HepG2 (cell line): ENCODE measurements around the gene KCTD14. TPM values are rescaled to one million over a fixed set of nuclear protein-coding genes. Genes with fewer than 3 reads are reported as not detected.

ENCODE experiments used
- ARID2 ChIP-seq: sonication (generic); formaldehyde crosslinking; IDR thresholded peaks from 2 replicates; pipeline ENCODE4 v1.8.1; 2022; ENCODE audit warnings: mild to moderate bottlenecking, missing genetic modification reagents, borderline replicate concordance
- BORCS8-MEF2B ChIP-seq: sonication (generic); formaldehyde crosslinking; IDR thresholded peaks from 2 replicates; pipeline ENCODE4 v1.8.0; 2022; ENCODE audit warnings: mild to moderate bottlenecking, missing genetic modification reagents
- CBX1 ChIP-seq: IDR thresholded peaks from one replicate; pipeline ENCODE4 v1.6.1; 2016; ENCODE audit warnings: antibody characterized with exemption, low read depth
- KDM2A ChIP-seq: sonication (generic); formaldehyde crosslinking; IDR thresholded peaks from 2 replicates; pipeline ENCODE4 v1.4.0; 2020; ENCODE audit warnings: low read depth, missing genetic modification reagents, borderline replicate concordance
- NFATC3 ChIP-seq: sonication (generic); formaldehyde crosslinking; IDR thresholded peaks from 2 replicates; pipeline ENCODE4 v1.5.1; 2020; ENCODE audit warnings: mild to moderate bottlenecking, missing genetic modification reagents
- REL ChIP-seq: sonication (generic); formaldehyde crosslinking; conservative IDR thresholded peaks from 2 replicates; pipeline ENCODE4 v1.8.0; 2022; ENCODE audit warnings: mild to moderate bottlenecking, missing genetic modification reagents, moderate library complexity
- SNAI1 ChIP-seq: sonication (generic); formaldehyde crosslinking; IDR thresholded peaks from 2 replicates; pipeline ENCODE4 v1.5.0; 2020; ENCODE audit warnings: mild to moderate bottlenecking, missing genetic modification reagents, borderline replicate concordance
- SNRNP70 ChIP-seq: fragments of 200-400 bp; formaldehyde crosslinking; IDR thresholded peaks from 2 replicates; pipeline ENCODE4 v1.6.1; 2017; ENCODE audit warnings: mild to moderate bottlenecking, low read depth, low read length, moderate library complexity
- SRSF9 ChIP-seq: fragments of 200-400 bp; formaldehyde crosslinking; IDR thresholded peaks from 2 replicates; pipeline ENCODE4 v1.6.1; 2018; ENCODE audit warnings: borderline replicate concordance, mild to moderate bottlenecking, low read depth, low read length; ENCODE audit not compliant: insufficient read depth, poor library complexity, severe bottlenecking
- TAF1 ChIP-seq: sonication (generic); formaldehyde crosslinking; IDR thresholded peaks from 2 replicates; pipeline ENCODE4 v1.4.0; 2020; ENCODE audit warnings: missing genetic modification reagents
- TOE1 ChIP-seq: sonication (generic); formaldehyde crosslinking; IDR thresholded peaks from 2 replicates; pipeline ENCODE4 v1.4.0; 2020; ENCODE audit warnings: mild to moderate bottlenecking, missing genetic modification reagents
- XBP1 ChIP-seq: sonication (generic); formaldehyde crosslinking; IDR thresholded peaks from 2 replicates; pipeline ENCODE4 v1.5.0; 2020; ENCODE audit warnings: missing genetic modification reagents
- ZC3H13 ChIP-seq: sonication (generic); formaldehyde crosslinking; IDR thresholded peaks from 2 replicates; pipeline ENCODE4 v1.8.1; 2023; ENCODE audit warnings: mild to moderate bottlenecking, missing genetic modification reagents, moderate library complexity
- ZNF451 ChIP-seq: sonication (generic); formaldehyde crosslinking; IDR thresholded peaks from 2 replicates; pipeline ENCODE4 v1.5.0; 2020; ENCODE audit warnings: mild to moderate bottlenecking, missing genetic modification reagents
- ZNF530 ChIP-seq: sonication (generic); formaldehyde crosslinking; IDR thresholded peaks from 2 replicates; pipeline ENCODE4 v1.5.0; 2020; ENCODE audit warnings: low read depth, mild to moderate bottlenecking, missing genetic modification reagents
- ZNF549 ChIP-seq: sonication (generic); formaldehyde crosslinking; IDR thresholded peaks from 2 replicates; pipeline ENCODE4 v1.5.0; 2020; ENCODE audit warnings: missing genetic modification reagents
- ZNF550 ChIP-seq: sonication (generic); formaldehyde crosslinking; IDR thresholded peaks from 2 replicates; pipeline ENCODE4 v1.4.0; 2020; ENCODE audit warnings: mild to moderate bottlenecking, missing genetic modification reagents, borderline replicate concordance
- ZNF552 ChIP-seq: sonication (generic); formaldehyde crosslinking; IDR thresholded peaks from 2 replicates; pipeline ENCODE4 v1.9.0; 2022; ENCODE audit warnings: missing genetic modification reagents, mild to moderate bottlenecking, borderline replicate concordance
- ZNF556 ChIP-seq: sonication (generic); formaldehyde crosslinking; IDR thresholded peaks from 2 replicates; pipeline ENCODE4 v1.4.0; 2020; ENCODE audit warnings: mild to moderate bottlenecking, missing genetic modification reagents, borderline replicate concordance
- polyA plus RNA-seq, 8 experiments: library from polyadenylated mRNA; depleted of rRNA in 3 of 8; stranded (reverse) in 7 of 8; unstranded in 1 of 8; fragments of >200 nt; fragmentation: Illumina TruSeq in 4 of 8; extraction: Trizol in 4 of 8; gene quantifications; 2 replicates each; pipeline versions ENCODE4 v1.2.1 to v1.2.3, GENCODE V29; 2011 to 2016; ENCODE audit warnings: low read depth in 4 of 8, missing spikeins in 1 of 8, mixed read lengths in 1 of 8; ENCODE audit not compliant: insufficient read depth in 1 of 8
- total RNA-seq, 5 experiments: library from RNA; depleted of rRNA; stranded (reverse); fragments of >200 nt; fragmentation: Illumina TruSeq; extraction: Trizol; gene quantifications; 2 replicates each; pipeline ENCODE4 v1.2.3, GENCODE V29; 2016; ENCODE audit warnings: low read depth in 1 of 5
- TF ChIP-seq, protein P1 (sequence below): sonication (generic); formaldehyde crosslinking; IDR thresholded peaks from 2 replicates; pipeline ENCODE4 v1.8.1; 2023; ENCODE audit warnings: missing genetic modification reagents, inconsistent platforms, borderline replicate concordance
- TF ChIP-seq, protein P2 (sequence below): sonication (generic); formaldehyde crosslinking; IDR thresholded peaks from 2 replicates; pipeline ENCODE4 v1.4.0; 2020; ENCODE audit warnings: missing genetic modification reagents
- TF ChIP-seq, protein P3 (sequence below): sonication (generic); formaldehyde crosslinking; IDR thresholded peaks from 2 replicates; pipeline ENCODE4 v1.8.1; 2023; ENCODE audit warnings: mild to moderate bottlenecking, moderate library complexity, missing genetic modification reagents

Gene KCTD14
- total and polyA plus RNA-seq, 2 of the 13 experiments (the other 11 are each of a cell fraction or from before 2014, with no cell fraction given), result 10.3 to 15.6 TPM

DNA sequence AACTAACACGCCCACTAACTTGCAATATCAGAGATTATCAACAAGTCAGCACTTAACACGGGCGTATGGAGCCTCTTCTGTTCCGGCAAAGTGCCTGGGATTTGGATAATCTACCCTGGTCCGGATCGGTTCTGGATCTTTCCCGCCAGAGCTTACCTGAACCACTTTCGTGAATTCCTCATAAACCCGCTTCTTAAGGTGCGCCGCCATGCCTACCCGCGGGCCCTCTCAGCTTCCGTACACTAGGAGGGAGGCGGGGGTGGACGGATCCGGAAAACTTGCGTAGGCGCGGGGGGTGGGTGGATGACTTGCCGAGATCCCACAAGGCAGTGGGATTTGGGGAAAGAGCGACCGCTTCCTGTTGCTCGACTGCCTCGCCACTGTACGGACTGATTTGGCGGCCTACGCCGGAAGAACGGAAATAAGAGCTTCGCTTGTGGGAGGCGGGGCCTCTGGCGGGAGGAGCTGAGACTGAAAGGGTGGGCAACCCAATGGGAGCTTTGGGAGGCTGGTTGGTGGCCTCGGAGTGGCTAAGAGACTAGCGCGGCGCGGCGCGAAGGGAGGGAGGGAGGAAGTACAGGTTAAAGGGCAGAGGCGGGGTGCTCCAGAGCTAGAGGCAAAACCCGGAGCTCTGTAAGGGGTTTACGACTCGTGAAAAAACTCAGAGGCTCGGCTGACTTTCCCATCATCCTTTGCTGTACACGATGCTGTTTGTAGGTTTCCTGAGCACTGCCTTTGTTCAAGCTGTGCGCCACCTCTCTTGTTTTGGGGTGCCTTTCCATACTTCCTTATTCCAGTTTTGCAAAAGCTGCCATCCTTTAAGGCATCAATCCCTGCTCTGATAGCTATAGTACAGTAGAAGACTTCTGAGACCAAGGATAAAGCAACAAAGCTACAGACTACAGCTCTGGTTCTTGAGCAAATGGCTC lies 28.4 kb downstream of the KCTD14 start, which contains the start of gene INTS4 (continued):
- TF ChIP-seq ZNF549, result no peak
- TF ChIP-seq CBX1, result no peak
- no peak for TF ChIP-seq ZNF530 (CRISPR knock-in tag)
- no peak for TF ChIP-seq BORCS8-MEF2B (CRISPR knock-in tag)
- no peak for TF ChIP-seq XBP1 (CRISPR knock-in tag)
- TF ChIP-seq ARID2 (CRISPR knock-in tag), result no peak
- TF ChIP-seq TOE1 (CRISPR knock-in tag), result no peak
- no peak for TF ChIP-seq ZC3H13 (CRISPR knock-in tag)
- TF ChIP-seq, protein P1, sequence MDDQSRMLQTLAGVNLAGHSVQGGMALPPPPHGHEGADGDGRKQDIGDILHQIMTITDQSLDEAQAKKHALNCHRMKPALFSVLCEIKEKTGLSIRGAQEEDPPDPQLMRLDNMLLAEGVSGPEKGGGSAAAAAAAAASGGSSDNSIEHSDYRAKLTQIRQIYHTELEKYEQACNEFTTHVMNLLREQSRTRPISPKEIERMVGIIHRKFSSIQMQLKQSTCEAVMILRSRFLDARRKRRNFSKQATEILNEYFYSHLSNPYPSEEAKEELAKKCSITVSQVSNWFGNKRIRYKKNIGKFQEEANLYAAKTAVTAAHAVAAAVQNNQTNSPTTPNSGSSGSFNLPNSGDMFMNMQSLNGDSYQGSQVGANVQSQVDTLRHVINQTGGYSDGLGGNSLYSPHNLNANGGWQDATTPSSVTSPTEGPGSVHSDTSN (CRISPR knock-in tag), result no peak
- no peak for TF ChIP-seq SRSF9
- TF ChIP-seq SNAI1 (CRISPR knock-in tag), result no peak
- TF ChIP-seq ZNF550, result no peak
- TF ChIP-seq, protein P2, sequence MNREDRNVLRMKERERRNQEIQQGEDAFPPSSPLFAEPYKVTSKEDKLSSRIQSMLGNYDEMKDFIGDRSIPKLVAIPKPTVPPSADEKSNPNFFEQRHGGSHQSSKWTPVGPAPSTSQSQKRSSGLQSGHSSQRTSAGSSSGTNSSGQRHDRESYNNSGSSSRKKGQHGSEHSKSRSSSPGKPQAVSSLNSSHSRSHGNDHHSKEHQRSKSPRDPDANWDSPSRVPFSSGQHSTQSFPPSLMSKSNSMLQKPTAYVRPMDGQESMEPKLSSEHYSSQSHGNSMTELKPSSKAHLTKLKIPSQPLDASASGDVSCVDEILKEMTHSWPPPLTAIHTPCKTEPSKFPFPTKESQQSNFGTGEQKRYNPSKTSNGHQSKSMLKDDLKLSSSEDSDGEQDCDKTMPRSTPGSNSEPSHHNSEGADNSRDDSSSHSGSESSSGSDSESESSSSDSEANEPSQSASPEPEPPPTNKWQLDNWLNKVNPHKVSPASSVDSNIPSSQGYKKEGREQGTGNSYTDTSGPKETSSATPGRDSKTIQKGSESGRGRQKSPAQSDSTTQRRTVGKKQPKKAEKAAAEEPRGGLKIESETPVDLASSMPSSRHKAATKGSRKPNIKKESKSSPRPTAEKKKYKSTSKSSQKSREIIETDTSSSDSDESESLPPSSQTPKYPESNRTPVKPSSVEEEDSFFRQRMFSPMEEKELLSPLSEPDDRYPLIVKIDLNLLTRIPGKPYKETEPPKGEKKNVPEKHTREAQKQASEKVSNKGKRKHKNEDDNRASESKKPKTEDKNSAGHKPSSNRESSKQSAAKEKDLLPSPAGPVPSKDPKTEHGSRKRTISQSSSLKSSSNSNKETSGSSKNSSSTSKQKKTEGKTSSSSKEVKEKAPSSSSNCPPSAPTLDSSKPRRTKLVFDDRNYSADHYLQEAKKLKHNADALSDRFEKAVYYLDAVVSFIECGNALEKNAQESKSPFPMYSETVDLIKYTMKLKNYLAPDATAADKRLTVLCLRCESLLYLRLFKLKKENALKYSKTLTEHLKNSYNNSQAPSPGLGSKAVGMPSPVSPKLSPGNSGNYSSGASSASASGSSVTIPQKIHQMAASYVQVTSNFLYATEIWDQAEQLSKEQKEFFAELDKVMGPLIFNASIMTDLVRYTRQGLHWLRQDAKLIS (CRISPR knock-in tag), result no peak
- TF ChIP-seq SNRNP70, result no peak
- TF ChIP-seq TAF1 (CRISPR knock-in tag), result peak; percentile 60
- TF ChIP-seq, protein P3, sequence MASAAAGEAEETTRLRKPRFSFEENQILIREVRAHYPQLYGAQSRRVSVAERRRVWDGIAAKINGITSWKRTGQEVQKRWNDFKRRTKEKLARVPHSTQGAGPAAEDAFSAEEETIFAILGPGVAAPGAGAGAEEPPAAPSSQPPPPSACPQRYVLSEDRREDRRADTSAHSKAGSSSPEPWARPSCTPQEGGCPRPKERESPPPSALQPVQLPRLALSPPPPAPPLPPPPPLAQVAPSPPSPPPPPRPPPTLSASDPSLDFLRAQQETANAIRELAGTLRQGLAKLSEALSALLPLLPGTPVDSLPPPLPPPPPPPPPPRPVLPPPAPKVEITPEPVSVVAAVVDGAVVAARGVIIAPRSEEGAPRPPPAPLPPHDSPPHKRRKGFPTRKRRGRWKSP, result no peak; the same call in 1 of the 2 replicates
- no peak for TF ChIP-seq REL (CRISPR knock-in tag)
- peak; percentile 90; the same call in 1 of the 2 replicates for TF ChIP-seq KDM2A (CRISPR knock-in tag)
- TF ChIP-seq ZNF451 (CRISPR knock-in tag), result no peak; the same call in 1 of the 2 replicates
- TF ChIP-seq NFATC3 (CRISPR knock-in tag), result 0 out of 2 replicates have a peak, but pooled peaks have one; percentile 60
- TF ChIP-seq ZNF556, result peak; percentile 82; the same call in 1 of the 2 replicates
- no peak; the same call in 1 of the 2 replicates for TF ChIP-seq ZNF552
